C4-2B (cell line): Measurements from ENCODE around the gene ADCYAP1.

Experiments used
- ZFX ChIP-seq: fragments of 450-650 bp; IDR thresholded peaks from 2 replicates; pipeline ENCODE4 v1.6.1; 2017
- TF ChIP-seq, protein P1 (sequence below): fragments of 450-650 bp; conservative IDR thresholded peaks from 2 replicates; pipeline ENCODE4 v1.5.1; 2017; ENCODE audit warnings: mild to moderate bottlenecking

GRCh38 chr18:907115-907884, 2.6 kb downstream of the ADCYAP1 start:
- TF ChIP-seq, protein P1, sequence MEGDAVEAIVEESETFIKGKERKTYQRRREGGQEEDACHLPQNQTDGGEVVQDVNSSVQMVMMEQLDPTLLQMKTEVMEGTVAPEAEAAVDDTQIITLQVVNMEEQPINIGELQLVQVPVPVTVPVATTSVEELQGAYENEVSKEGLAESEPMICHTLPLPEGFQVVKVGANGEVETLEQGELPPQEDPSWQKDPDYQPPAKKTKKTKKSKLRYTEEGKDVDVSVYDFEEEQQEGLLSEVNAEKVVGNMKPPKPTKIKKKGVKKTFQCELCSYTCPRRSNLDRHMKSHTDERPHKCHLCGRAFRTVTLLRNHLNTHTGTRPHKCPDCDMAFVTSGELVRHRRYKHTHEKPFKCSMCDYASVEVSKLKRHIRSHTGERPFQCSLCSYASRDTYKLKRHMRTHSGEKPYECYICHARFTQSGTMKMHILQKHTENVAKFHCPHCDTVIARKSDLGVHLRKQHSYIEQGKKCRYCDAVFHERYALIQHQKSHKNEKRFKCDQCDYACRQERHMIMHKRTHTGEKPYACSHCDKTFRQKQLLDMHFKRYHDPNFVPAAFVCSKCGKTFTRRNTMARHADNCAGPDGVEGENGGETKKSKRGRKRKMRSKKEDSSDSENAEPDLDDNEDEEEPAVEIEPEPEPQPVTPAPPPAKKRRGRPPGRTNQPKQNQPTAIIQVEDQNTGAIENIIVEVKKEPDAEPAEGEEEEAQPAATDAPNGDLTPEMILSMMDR: no peak
- TF ChIP-seq ZFX: no peak
